DMS153 (cell line): Measurements from ENCODE around the gene UGT1A10.
"Not testable (repeated sequence)": the region's sequence is repeated elsewhere in the genome, so short reads cannot be mapped to it uniquely, and the experiment has no call there.

Experiments used
- DNase-seq: peaks from one replicate; lab custom pipeline; 2025; lab: John Stamatoyannopoulos, UW

UGT1A10 gene

GRCh38 chr2:233743464-233744259 is 107.4 kb downstream of the UGT1A10 start:
- DNase-seq, result no peak

GRCh38 chr2:233745073-233745755 is 109.0 kb downstream of the UGT1A10 start:
- DNase-seq, result no peak

GRCh38 chr2:233745838-233746237 is 109.6 kb downstream of the UGT1A10 start:
- not testable (repeated sequence) for DNase-seq

GRCh38 chr2:233746475-233747282 is 110.4 kb downstream of the UGT1A10 start:
- DNase-seq, result no peak

- no peak for DNase-seq
Measured at GRCh38 chr2:233747283-233747544, 111.0 kb downstream of the UGT1A10 start.

- DNase-seq, result not testable (repeated sequence)
Measured at GRCh38 chr2:233750689-233751088, 114.4 kb downstream of the UGT1A10 start.

GRCh38 chr2:233751212-233752009 is 115.2 kb downstream of the UGT1A10 start:
- not testable (repeated sequence) for DNase-seq

- no peak for DNase-seq
Measured at GRCh38 chr2:233754872-233755611, 118.8 kb downstream of the UGT1A10 start.

GRCh38 chr2:233756429-233757081 is 120.3 kb downstream of the UGT1A10 start:
- DNase-seq, result no peak

- no peak for DNase-seq
Measured at GRCh38 chr2:233758141-233758540, 121.9 kb downstream of the UGT1A10 start.

- DNase-seq, result no peak
Measured at GRCh38 chr2:233758849-233759248, 122.6 kb downstream of the UGT1A10 start.

GRCh38 chr2:233760043-233760442 is 123.8 kb downstream of the UGT1A10 start, which contains the start of gene UGT1A1:
Gene UGT1A1 (plus strand): TSS chr2:233760270. CDS start chr2:233760288, 18 bp downstream.
- DNase-seq, result no peak

GRCh38 chr2:233761040-233761769 is 125.0 kb downstream of the UGT1A10 start:
- DNase-seq, result no peak

GRCh38 chr2:233764264-233764663 is 128.0 kb downstream of the UGT1A10 start:
- no peak for DNase-seq

GRCh38 chr2:233764761-233765160 is 128.5 kb downstream of the UGT1A10 start:
- DNase-seq, result no peak

- DNase-seq, result no peak
Measured at GRCh38 chr2:233766416-233766815, 130.2 kb downstream of the UGT1A10 start.

GRCh38 chr2:233768076-233768475 is 131.8 kb downstream of the UGT1A10 start:
- no peak for DNase-seq

GRCh38 chr2:233769260-233769659 is 133.0 kb downstream of the UGT1A10 start:
- DNase-seq, result no peak

GRCh38 chr2:233772153-233772552 is 135.9 kb downstream of the UGT1A10 start:
- no peak for DNase-seq

GRCh38 chr2:233772583-233772982 is 136.3 kb downstream of the UGT1A10 start:
- no peak for DNase-seq
